Pancreas (tissue), 10 donors: ENCODE data around the gene CD300H. TPM values are rescaled to one million over a fixed set of nuclear protein-coding genes. Genes with fewer than 3 reads are reported as not detected.
"Not testable (repeated sequence)": the region's sequence is repeated elsewhere in the genome, so short reads cannot be mapped to it uniquely, and the experiment has no call there.

Source experiments
- ATAC-seq, 4 donors: fragments of 200-7000 bp; cut with Tn5 transposase; one replicate each; pipeline versions ENCODE4 v1.8.0 to v1.9.1; 2020; ENCODE audit warnings: mild to moderate bottlenecking in 4 of 4, moderate library complexity in 4 of 4
- DNase-seq, 6 donors: peaks; one replicate each; pipeline ENCODE4 v3.0.0-alpha.2; 2020
- FAIRE-seq: peaks from 2 replicates; lab custom pipeline; 2012; peaks lifted over from hg19 to GRCh38; lab: Jason Lieb, UNC
- H3K27ac ChIP-seq, 4 donors: fragments of 200-600 bp; sonication (generic); 1 replicate in 3 of 4; 2 replicates in 1 of 4; pipeline versions ENCODE4 v1.5.0 to v1.8.0; 2020
- H3K27me3 ChIP-seq, 4 donors: fragments of 200-600 bp; one replicate each; pipeline ENCODE4 v1.8.0; 2021
- H3K36me3 ChIP-seq, 3 donors: fragments of 200-600 bp; sonication (generic) in 1 of 3; one replicate each; pipeline versions ENCODE4 v1.5.0 to v1.8.0; 2020 to 2021
- H3K4me1 ChIP-seq, 3 donors: fragments of 200-600 bp; one replicate each; pipeline ENCODE4 v1.8.0; 2021
- H3K4me3 ChIP-seq, 4 donors: fragments of 200-600 bp; sonication (generic) in 2 of 4; one replicate each; pipeline versions ENCODE4 v1.5.0 to v1.8.0; 2020 to 2021
- H3K9me3 ChIP-seq, 4 donors: fragments of 200-600 bp; one replicate each; pipeline ENCODE4 v1.8.0; 2021
- CTCF ChIP-seq, 4 donors: fragments of 200-600 bp; sonication (generic) in 3 of 4; IDR thresholded peaks; one replicate each; pipeline versions ENCODE4 v1.5.0 to v1.8.0; 2021; ENCODE audit warnings: antibody characterized with exemption in 4 of 4
- WGBS, 2 donors: extraction: QIAGEN DNeasy Blood & Tissue Kit; methylation state at CpG; one replicate each; pipeline ENCODE4 v1.1.7; 2013; 5-methylcytosine and 5-hydroxymethylcytosine counted together
- intact Hi-C, 3 donors: fragments of 100-400 bp; cut with DNase I; formaldehyde crosslinking; loops; one replicate each; pipeline versions ENCODE4 v1.11.1 to v1.14.2; 2022
- polyA plus RNA-seq, 2 donors: library from polyadenylated mRNA; stranded (reverse); fragments of 200-250 nt; gene quantifications; one replicate each; pipeline ENCODE4 v1.2.3, GENCODE V29; 2013
- total RNA-seq, 6 donors: library from RNA; stranded (reverse); fragmentation: NEBNext Ultra II Directional in 4 of 6; extraction: Animal tissue kit (Norgen Biotek cat#: 25700) in 4 of 6; gene quantifications; one replicate each; pipeline versions ENCODE4 v1.2.1 to v1.2.4, GENCODE V29; 2021 to 2023
- donor health status: healthy with polysubstance abuse.
- donor health status: DM: no; HTN: no; CAD: no; lungs with moderate emphysema.
- donor health status: DM: no; HTN: no; CAD: no.
- donor health status: control.
- donor health status: control.
- donor health status: Bipolar disorder and iron deficiency.
- donor health status: DM: yes; HTN: yes; CAD: no.
- donor health status: DM: no; HTN: no; CAD: no.
- donor health status: DM: no; HTN: no; CAD: no.
- donor health status: DM: yes; HTN: yes; CAD: no.

CD300H gene
- total and polyA plus RNA-seq, 8 donors, result not detected

GRCh38 chr17:74520016-74520434, 47.3 kb downstream of the CD300H start:
- FAIRE-seq (no peak), DNase-seq (no peak), ATAC-seq (peak in 2 of 4 donors; percentile 67 to 75)
- peak overlapping the region in 2 of 4 donors; percentile 50 to 63 for H3K27ac ChIP-seq
- H3K9me3 ChIP-seq, result no peaks in the 10 kb centered on the region
- WGBS, 2 donors, result 69 to 79% methylated on average over 3 of the region's 3 CpGs
- H3K4me3 ChIP-seq, result no peak overlapping the region
- H3K4me1 ChIP-seq, result no peaks in the 10 kb centered on the region
- no peaks in the 10 kb centered on the region for H3K36me3 ChIP-seq
- no peaks in the 10 kb centered on the region for H3K27me3 ChIP-seq
- TF ChIP-seq CTCF (IDR thresholded peaks at IDR 0.05), result no peak
- intact Hi-C loops, result no loop called here

GRCh38 chr17:74518413-74518981, 48.8 kb downstream of the CD300H start:
- DNase-seq, H3K9me3 ChIP-seq, H3K4me3 ChIP-seq, intact Hi-C loops, H3K27me3 ChIP-seq, H3K27ac ChIP-seq, H3K36me3 ChIP-seq, H3K4me1 ChIP-seq, FAIRE-seq, ATAC-seq: not testable (repeated sequence)
- WGBS, 2 donors, result 63 to 70% methylated on average over 6 of the region's 6 CpGs

GRCh38 chr17:74516561-74517328, 50.6 kb downstream of the CD300H start:
- TF ChIP-seq CTCF (IDR thresholded peaks at IDR 0.05), result no peak
- H3K27ac ChIP-seq, result no peak overlapping the region
- H3K36me3 ChIP-seq, result no peaks in the 10 kb centered on the region
- H3K27me3 ChIP-seq, result no peaks in the 10 kb centered on the region
- intact Hi-C loops, result no loop called here
- H3K4me3 ChIP-seq, result no peak overlapping the region
- ATAC-seq (no peak), FAIRE-seq (no peak), DNase-seq (no peak)
- H3K4me1 ChIP-seq, result no peaks in the 10 kb centered on the region
- 68 to 82% methylated on average over 3 of the region's 3 CpGs for WGBS, 2 donors
- H3K9me3 ChIP-seq, result no peaks in the 10 kb centered on the region

- intact Hi-C loops, result no loop called here
- no peak overlapping the region for H3K4me3 ChIP-seq
- no peak for DNase-seq
- no peaks in the 10 kb centered on the region for H3K4me1 ChIP-seq
- no peaks in the 10 kb centered on the region for H3K9me3 ChIP-seq
- ATAC-seq, result no peak
- TF ChIP-seq CTCF (IDR thresholded peaks at IDR 0.05), result no peak
- no peaks in the 10 kb centered on the region for H3K36me3 ChIP-seq
- H3K27me3 ChIP-seq, result no peaks in the 10 kb centered on the region
- H3K27ac ChIP-seq, result no peak overlapping the region
- WGBS, 2 donors, result 52 to 60% methylated on average over 4 of the region's 4 CpGs
- no peak for FAIRE-seq
Observed at GRCh38 chr17:74515941-74516340, 51.4 kb downstream of the CD300H start.

- H3K4me3 ChIP-seq, result no peak overlapping the region
- ATAC-seq (peak in 2 of 4 donors; percentile 9 to 26), FAIRE-seq (no peak), DNase-seq (no peak)
- H3K27ac ChIP-seq, result no peak overlapping the region
- 79 to 91% methylated on average over 10 of the region's 10 CpGs for WGBS, 2 donors
- TF ChIP-seq CTCF (IDR thresholded peaks at IDR 0.05), result no peak
- intact Hi-C loops, result no loop called here
- H3K9me3 ChIP-seq, result no peaks in the 10 kb centered on the region
- no peaks in the 10 kb centered on the region for H3K36me3 ChIP-seq
- no peaks in the 10 kb centered on the region for H3K27me3 ChIP-seq
- H3K4me1 ChIP-seq, result no peaks in the 10 kb centered on the region
Observed at GRCh38 chr17:74514632-74515334, 52.5 kb downstream of the CD300H start.
